ENCODE results near the gene TLL1.

Gene TLL1

DNA sequence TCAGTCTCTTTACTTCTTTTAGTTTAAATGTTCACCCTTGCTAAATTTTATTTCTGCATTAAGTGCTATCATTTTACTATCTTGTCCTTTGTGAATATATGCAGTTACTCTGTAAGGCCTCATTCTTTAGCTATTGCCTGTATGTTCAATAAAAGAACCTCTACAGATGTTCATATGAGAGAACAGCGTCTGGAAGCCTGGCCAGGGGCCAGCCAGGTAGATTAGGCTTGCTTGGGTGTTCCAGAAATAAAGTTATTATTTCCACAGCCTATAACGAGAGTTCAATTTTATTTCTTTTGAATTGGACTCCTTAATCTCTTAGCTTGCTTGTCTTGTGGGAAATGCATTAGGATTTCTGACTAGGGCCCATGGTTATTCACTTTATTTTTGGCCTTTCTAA lies 214.5 kb downstream of the TLL1 start:
- TF ChIP-seq, protein P1, sequence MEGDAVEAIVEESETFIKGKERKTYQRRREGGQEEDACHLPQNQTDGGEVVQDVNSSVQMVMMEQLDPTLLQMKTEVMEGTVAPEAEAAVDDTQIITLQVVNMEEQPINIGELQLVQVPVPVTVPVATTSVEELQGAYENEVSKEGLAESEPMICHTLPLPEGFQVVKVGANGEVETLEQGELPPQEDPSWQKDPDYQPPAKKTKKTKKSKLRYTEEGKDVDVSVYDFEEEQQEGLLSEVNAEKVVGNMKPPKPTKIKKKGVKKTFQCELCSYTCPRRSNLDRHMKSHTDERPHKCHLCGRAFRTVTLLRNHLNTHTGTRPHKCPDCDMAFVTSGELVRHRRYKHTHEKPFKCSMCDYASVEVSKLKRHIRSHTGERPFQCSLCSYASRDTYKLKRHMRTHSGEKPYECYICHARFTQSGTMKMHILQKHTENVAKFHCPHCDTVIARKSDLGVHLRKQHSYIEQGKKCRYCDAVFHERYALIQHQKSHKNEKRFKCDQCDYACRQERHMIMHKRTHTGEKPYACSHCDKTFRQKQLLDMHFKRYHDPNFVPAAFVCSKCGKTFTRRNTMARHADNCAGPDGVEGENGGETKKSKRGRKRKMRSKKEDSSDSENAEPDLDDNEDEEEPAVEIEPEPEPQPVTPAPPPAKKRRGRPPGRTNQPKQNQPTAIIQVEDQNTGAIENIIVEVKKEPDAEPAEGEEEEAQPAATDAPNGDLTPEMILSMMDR (conservative IDR thresholded peaks at IDR 0.05): no peak
- no peak for TF ChIP-seq ZFX (IDR thresholded peaks at IDR 0.05)
- no peak overlapping the region for H3K27ac ChIP-seq

DNA sequence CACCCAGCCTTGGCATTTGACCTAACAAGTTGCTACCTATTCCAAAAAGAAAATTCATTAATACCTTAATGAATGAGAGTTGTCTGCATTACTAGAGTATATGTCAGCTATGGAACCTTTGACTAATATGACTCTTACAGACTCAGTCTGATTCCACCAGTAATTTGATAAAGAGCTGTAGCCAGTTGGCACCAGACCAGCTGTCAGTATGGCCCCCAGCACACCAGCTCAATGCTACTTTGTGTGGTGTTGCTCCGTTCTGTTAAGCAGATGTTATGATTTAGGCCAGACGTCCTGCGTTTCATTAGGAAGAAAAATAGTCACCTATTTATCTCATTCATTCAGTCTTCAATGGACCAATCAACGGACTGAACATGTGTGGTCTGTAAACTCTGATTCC lies 215.5 kb downstream of the TLL1 start:
- H3K27ac ChIP-seq: no peak overlapping the region
- TF ChIP-seq, protein P1 (conservative IDR thresholded peaks at IDR 0.05): no peak
- TF ChIP-seq ZFX (IDR thresholded peaks at IDR 0.05): no peak

DNA sequence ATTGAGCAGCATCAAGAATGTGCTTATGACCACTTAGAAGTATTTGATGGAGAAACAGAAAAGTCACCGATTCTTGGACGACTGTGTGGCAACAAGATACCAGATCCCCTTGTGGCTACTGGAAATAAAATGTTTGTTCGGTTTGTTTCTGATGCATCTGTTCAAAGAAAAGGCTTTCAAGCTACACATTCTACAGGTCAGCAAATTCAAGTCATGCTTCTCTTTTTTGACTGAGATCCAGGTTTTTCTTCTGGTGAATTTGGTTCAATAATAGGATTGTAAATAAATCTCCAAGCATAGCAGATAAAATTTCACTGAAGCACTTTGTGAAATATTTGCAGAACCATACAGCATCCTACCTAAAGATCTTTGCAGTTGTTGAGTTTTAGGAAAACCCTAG lies 218.1 kb downstream of the TLL1 start:
- TF ChIP-seq ZFX (IDR thresholded peaks at IDR 0.05): no peak
- TF ChIP-seq, protein P1 (conservative IDR thresholded peaks at IDR 0.05): no peak
- H3K27ac ChIP-seq: no peak overlapping the region

DNA sequence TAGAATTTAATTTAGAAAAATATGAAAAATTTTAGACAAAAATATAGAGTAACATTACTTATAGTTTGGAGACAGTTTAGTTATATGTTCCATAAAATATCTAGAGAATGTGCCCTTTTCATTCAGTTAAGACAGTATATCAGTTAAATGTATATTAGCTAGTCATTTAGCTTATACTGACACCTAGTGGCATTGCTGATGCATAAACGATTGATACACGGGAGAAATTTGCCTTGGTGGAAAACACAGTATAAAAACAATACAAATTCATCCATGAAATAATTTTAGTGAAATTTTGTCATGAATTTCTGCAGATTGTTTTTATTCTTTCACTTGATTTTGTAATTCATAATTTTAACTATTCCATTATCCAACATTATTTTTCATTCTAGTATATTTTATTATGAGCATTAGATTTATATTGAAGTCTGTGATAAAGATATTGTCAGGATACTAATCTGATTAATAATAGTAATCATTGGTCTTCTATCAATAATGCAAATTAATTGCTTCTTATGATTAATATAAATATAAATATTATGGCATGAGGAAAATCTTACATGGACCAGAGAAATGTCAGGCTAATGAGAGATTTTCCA lies 219.0 kb downstream of the TLL1 start:
- TF ChIP-seq ZFX (IDR thresholded peaks at IDR 0.05): no peak
- TF ChIP-seq, protein P1 (conservative IDR thresholded peaks at IDR 0.05): peak; percentile 83
- H3K27ac ChIP-seq: no peak overlapping the region

DNA sequence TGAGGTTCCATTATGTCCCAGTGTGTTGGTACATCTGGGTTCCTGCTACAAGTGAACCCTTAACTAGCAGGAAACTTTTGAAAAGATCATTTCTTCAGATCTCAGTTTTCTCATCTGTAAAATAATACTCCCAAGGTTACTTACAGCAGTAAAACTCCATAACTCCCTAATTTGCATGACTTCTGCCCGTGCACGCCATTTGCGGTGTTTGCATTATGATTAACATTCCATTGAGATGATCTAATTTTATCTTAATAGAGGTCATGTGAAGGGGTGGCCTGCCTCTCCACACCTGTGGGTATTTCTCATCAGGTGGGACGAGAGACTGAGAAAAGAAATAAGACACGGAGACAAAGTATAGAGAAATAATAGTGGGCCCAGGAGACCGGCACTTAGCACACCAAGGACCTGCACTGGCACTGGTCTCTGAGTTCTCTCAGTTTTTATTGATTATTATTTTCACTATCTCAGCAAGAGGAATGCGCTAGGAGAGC lies 219.8 kb downstream of the TLL1 start:
- H3K27ac ChIP-seq: no peak overlapping the region
- TF ChIP-seq ZFX (IDR thresholded peaks at IDR 0.05): no peak
- TF ChIP-seq, protein P1 (conservative IDR thresholded peaks at IDR 0.05): no peak

DNA sequence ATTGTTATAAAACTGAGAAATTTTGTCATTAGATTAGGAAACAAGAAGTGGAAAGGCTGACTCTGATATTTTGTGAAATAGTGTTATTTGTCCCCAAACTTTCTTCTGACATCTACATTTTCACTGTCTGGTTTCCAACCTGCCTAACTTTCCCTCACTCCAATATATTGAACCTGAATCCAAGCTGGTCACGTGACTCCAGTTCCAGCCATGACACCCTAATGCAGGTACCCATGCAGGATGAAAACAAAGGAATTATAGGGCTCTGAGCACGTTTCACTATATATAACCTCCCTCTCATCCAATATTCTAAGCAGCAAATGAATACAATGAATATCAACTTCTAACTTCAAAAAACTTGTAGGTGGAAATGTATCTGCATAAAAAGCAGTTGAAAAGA lies 231.6 kb downstream of the TLL1 start:
- TF ChIP-seq ZFX (IDR thresholded peaks at IDR 0.05): no peak
- TF ChIP-seq, protein P1 (conservative IDR thresholded peaks at IDR 0.05): no peak
- H3K27ac ChIP-seq: no peak overlapping the region

DNA sequence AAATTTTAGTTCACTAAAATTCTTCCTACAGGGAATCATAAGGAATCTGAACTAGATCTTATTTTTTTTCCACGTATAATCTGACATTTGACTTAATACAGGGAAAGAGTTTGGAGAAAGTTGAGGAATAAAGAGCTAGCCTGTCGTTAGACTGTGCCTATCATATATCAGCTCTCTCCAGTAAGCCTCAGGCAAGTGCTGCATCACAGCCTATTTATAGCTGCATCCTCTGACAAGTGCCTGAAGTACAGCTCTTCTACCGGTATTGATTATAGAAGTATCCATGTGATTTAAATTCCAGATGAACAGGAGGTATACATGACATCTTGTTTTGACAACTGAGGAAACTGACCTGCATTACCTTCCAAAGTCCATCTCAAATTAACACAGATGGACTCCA lies 248.9 kb downstream of the TLL1 start:
- H3K27ac ChIP-seq: no peak overlapping the region
- TF ChIP-seq, protein P1 (conservative IDR thresholded peaks at IDR 0.05): no peak
- TF ChIP-seq ZFX (IDR thresholded peaks at IDR 0.05): no peak

Data from C4-2B (cell line).